ENCODE results near the gene DGKI. TPM values are rescaled to one million over a fixed set of nuclear protein-coding genes. Genes with fewer than 3 reads are reported as not detected.

The DGKI gene
- total and polyA plus RNA-seq, 7 donors, result under 0.01 to 0.56 (median 0.44) TPM; not detected in 2

- intact Hi-C loops (cut with DNase I), result no loop called here
- Histone ChIP-seq H3K27me3 (ENCODE audit: insufficient read depth in 3 of 3, low read length in 2 of 3) (peaks cover 0 to 2% (median 0%) of the 10 kb centered on the region in 3 donors), H3K4me3 (no peak overlapping the region), H3K36me3 (ENCODE audit: insufficient read depth in 1 of 2, low read depth in 1 of 2) (no peaks in the 10 kb centered on the region), H3K4me1 (no peaks in the 10 kb centered on the region), H3K27ac (no peak overlapping the region), H3K9me3 (no peaks in the 10 kb centered on the region)
- DNase-seq (no peak), ATAC-seq (no peak)
- 68 to 76% (median 71%) methylated on average over 2 of the region's 2 CpGs for WGBS, 3 donors
- no peak for TF ChIP-seq CTCF (IDR thresholded peaks at IDR 0.05)
These were observed 84.4 kb downstream of the DGKI start for GRCh38 chr7:137762334-137762733.

- no peaks in the 10 kb centered on the region for H3K9me3 ChIP-seq
- H3K27me3 ChIP-seq (ENCODE audit: insufficient read depth in 3 of 3, low read length in 2 of 3), result no peaks in the 10 kb centered on the region
These were observed 86.7 kb downstream of the DGKI start for GRCh38 chr7:137760111-137760510.

GRCh38 chr7:137757146-137757925, 89.4 kb downstream of the DGKI start:
- 74 to 80% (median 74%) methylated on average over 10 of the region's 10 CpGs for WGBS, 3 donors
- H3K4me1 ChIP-seq, result no peaks in the 10 kb centered on the region
- H3K36me3 ChIP-seq (ENCODE audit: insufficient read depth in 1 of 2, low read depth in 1 of 2), result no peaks in the 10 kb centered on the region
- no peak overlapping the region for H3K27ac ChIP-seq
- TF ChIP-seq CTCF (IDR thresholded peaks at IDR 0.05), result no peak
- no peak overlapping the region for H3K4me3 ChIP-seq
- no peaks in the 10 kb centered on the region for H3K9me3 ChIP-seq
- intact Hi-C loops (cut with DNase I), result no loop called here
- ATAC-seq (no peak), DNase-seq (no peak)
- no peaks in the 10 kb centered on the region for H3K27me3 ChIP-seq (ENCODE audit: insufficient read depth in 3 of 3, low read length in 2 of 3)

More at GRCh38 chr7:137760111-137760510, 86.7 kb downstream of the DGKI start:
- no peak for TF ChIP-seq CTCF (IDR thresholded peaks at IDR 0.05)
- no peak overlapping the region for H3K27ac ChIP-seq
- intact Hi-C loops (cut with DNase I), result no loop called here
- no peak overlapping the region for H3K4me3 ChIP-seq
- no peaks in the 10 kb centered on the region for H3K36me3 ChIP-seq (ENCODE audit: insufficient read depth in 1 of 2, low read depth in 1 of 2)
- ATAC-seq, result no peak
- WGBS, 3 donors, result 47 to 55% (median 55%) methylated on average over 6 of the region's 6 CpGs
- DNase-seq, result no peak
- H3K4me1 ChIP-seq, result no peaks in the 10 kb centered on the region

- no peaks in the 10 kb centered on the region for H3K27me3 ChIP-seq (ENCODE audit: insufficient read depth in 3 of 3, low read length in 2 of 3)
- H3K4me1 ChIP-seq, result no peaks in the 10 kb centered on the region
- no peaks in the 10 kb centered on the region for H3K9me3 ChIP-seq
- H3K4me3 ChIP-seq, result no peak overlapping the region
- no peak for ATAC-seq
- TF ChIP-seq CTCF (IDR thresholded peaks at IDR 0.05), result no peak
- intact Hi-C loops (cut with DNase I), result no loop called here
- 60 to 66% (median 63%) methylated on average over 5 of the region's 5 CpGs for WGBS, 3 donors
- no peak overlapping the region for H3K27ac ChIP-seq
- no peak for DNase-seq
- H3K36me3 ChIP-seq (ENCODE audit: insufficient read depth in 1 of 2, low read depth in 1 of 2), result no peaks in the 10 kb centered on the region
These were observed 90.7 kb downstream of the DGKI start for GRCh38 chr7:137755846-137756651.
